HCT116 (cell line): ENCODE results near the gene KRT5. TPM values are rescaled to one million over a fixed set of nuclear protein-coding genes. Genes with fewer than 3 reads are reported as not detected.

Experiments
- ATAC-seq: fragments of 200-7000 bp; cut with Tn5 transposase; 2 replicates; pipeline ENCODE4 v1.9.1; 2020; ENCODE audit warnings: mild to moderate bottlenecking, moderate library complexity
- BruUV-seq: library from RNA; stranded (reverse); fragments of 400-500 nt; replicated peaks from 2 replicates; lab custom pipeline; 2021; lab: Mats Ljungman, UMichigan
- CTCF ChIA-PET: fragments of 300-600 bp; sonication (Branson Sonifier 250); formaldehyde crosslinking; loops from one replicate; lab custom pipeline; 2021; ENCODE audit warnings: antibody characterized with exemption; lab: Charles Lee
- POLR2A ChIA-PET: fragments of 300-600, 350-600 bp; sonication (Branson Sonifier 250); formaldehyde crosslinking; loops from one replicate; lab custom pipeline; 2021; ENCODE audit warnings: antibody characterized with exemption; lab: Charles Lee
- RAD21 ChIA-PET, 2 experiments: fragments of 300-600 bp; sonication (Branson Sonifier 250); formaldehyde crosslinking; loops; one replicate each; lab custom pipeline; 2023; ENCODE audit warnings: low total read pairs in 2 of 2; ENCODE audit not compliant: uncharacterized antibody in 2 of 2, unreplicated experiment in 2 of 2, low non-redundant PET in 1 of 2; lab: Charles Lee
- DNase-seq: peaks from one replicate; pipeline ENCODE4 v3.0.0-alpha.2; 2010; ENCODE audit warnings: low read depth, low spot score
- H2AFZ ChIP-seq: fragments of 200-600 bp; shearing (Covaris generic), sonication (generic); 2 replicates; pipeline ENCODE4 v1.6.1; 2017; ENCODE audit warnings: low read depth, mixed run types, mixed read lengths, antibody characterized with exemption, low read length; ENCODE audit not compliant: poor library complexity, severe bottlenecking
- H3K27ac ChIP-seq: 2 replicates; pipeline ENCODE4 v1.5.1; 2012; ENCODE audit warnings: low read depth, low read length
- H3K27me3 ChIP-seq: fragments of 200-600 bp; sonication (generic); 2 replicates; pipeline ENCODE4 v1.6.1; 2016; ENCODE audit warnings: mixed run types, low read length, mixed read lengths; ENCODE audit not compliant: insufficient read depth
- H3K36me3 ChIP-seq, 2 experiments: fragments of 200-500 bp in 1 of 2; fragments of 200-600 bp in 1 of 2; sonication (Bioruptor generic) in 1 of 2; sonication (generic) in 1 of 2; 2 replicates each; pipeline versions ENCODE4 v1.5.1 to v1.6.1; 2014 to 2016; ENCODE audit warnings: low read length in 2 of 2, inconsistent platforms in 1 of 2, mixed read lengths in 1 of 2, mixed run types in 1 of 2; ENCODE audit not compliant: insufficient read depth in 2 of 2, control insufficient read depth in 1 of 2
- H3K4me1 ChIP-seq, 2 experiments: fragments of 200-600 bp in 1 of 2; sonication (generic) in 1 of 2; 2 replicates each; pipeline versions ENCODE4 v1.5.1 to v1.6.1; 2012 to 2017; ENCODE audit warnings: low read length in 2 of 2, inconsistent platforms in 1 of 2, mild to moderate bottlenecking in 1 of 2, mixed read lengths in 1 of 2, mixed run types in 1 of 2, moderate library complexity in 1 of 2; ENCODE audit not compliant: insufficient read depth in 2 of 2, control insufficient read depth in 1 of 2
- H3K4me2 ChIP-seq: fragments of 200-600 bp; sonication (generic); 2 replicates; pipeline ENCODE4 v1.6.1; 2017; ENCODE audit warnings: mixed run types, low read length, mixed read lengths
- H3K4me3 ChIP-seq, 2 experiments: fragments of 200-600 bp in 1 of 2; sonication (generic) in 1 of 2; replicated peaks in 1 of 2; 2 replicates each; pipeline ENCODE4 v1.5.1; 2011 to 2016; ENCODE audit warnings: low read length in 2 of 2, control low read depth in 1 of 2, low read depth in 1 of 2, mild to moderate bottlenecking in 1 of 2, mixed read lengths in 1 of 2, mixed run types in 1 of 2
- H3K79me2 ChIP-seq: fragments of 200-600 bp; sonication (generic); 2 replicates; pipeline ENCODE4 v1.6.1; 2017; ENCODE audit warnings: mild to moderate bottlenecking, mixed run types, low read length, moderate library complexity, mixed read lengths; ENCODE audit not compliant: insufficient read depth
- H3K9ac ChIP-seq: fragments of 200-600 bp; sonication (generic); 2 replicates; pipeline ENCODE4 v1.6.1; 2016; ENCODE audit warnings: low read length, mixed read lengths
- H3K9me2 ChIP-seq: fragments of 200-600 bp; sonication (generic), shearing (Covaris generic); 2 replicates; pipeline ENCODE4 v1.6.1; 2017; ENCODE audit warnings: mixed run types, mild to moderate bottlenecking, moderate library complexity; ENCODE audit not compliant: insufficient read depth
- H3K9me3 ChIP-seq, 2 experiments: fragments of 200-500 bp in 1 of 2; fragments of 200-600 bp in 1 of 2; sonication (Bioruptor generic) in 1 of 2; sonication (generic) in 1 of 2; 2 replicates each; pipeline ENCODE4 v1.6.1; 2014 to 2017; ENCODE audit warnings: low read length in 2 of 2, mixed read lengths in 2 of 2, inconsistent platforms in 1 of 2, low read depth in 1 of 2, mild to moderate bottlenecking in 1 of 2, mixed run types in 1 of 2, moderate library complexity in 1 of 2; ENCODE audit not compliant: control insufficient read depth in 1 of 2, insufficient read depth in 1 of 2
- H4K20me1 ChIP-seq: fragments of 200-600 bp; sonication (generic), shearing (Covaris generic); 2 replicates; pipeline ENCODE4 v1.6.1; 2017; ENCODE audit warnings: mixed run types, mild to moderate bottlenecking, moderate library complexity; ENCODE audit not compliant: insufficient read depth
- CBX3 ChIP-seq: IDR thresholded peaks from 2 replicates; pipeline ENCODE4 v1.6.1; 2012; ENCODE audit warnings: low read depth
- CEBPB ChIP-seq: IDR thresholded peaks from 2 replicates; pipeline ENCODE4 v1.6.1; 2012; ENCODE audit warnings: low read depth
- EGR1 ChIP-seq: IDR thresholded peaks from 2 replicates; pipeline ENCODE4 v1.6.1; 2012; ENCODE audit warnings: low read depth
- ELF1 ChIP-seq: IDR thresholded peaks from 2 replicates; pipeline ENCODE4 v1.6.1; 2012; ENCODE audit warnings: low read depth, borderline replicate concordance
- EZH2phosphoT487 ChIP-seq: fragments of 200-600 bp; IDR thresholded peaks from 2 replicates; pipeline ENCODE4 v1.6.1; 2018; ENCODE audit warnings: antibody characterized with exemption, borderline replicate concordance
- FOSL1 ChIP-seq: IDR thresholded peaks from 2 replicates; pipeline ENCODE4 v1.6.1; 2012; ENCODE audit warnings: low read depth
- JUND ChIP-seq: IDR thresholded peaks from 2 replicates; pipeline ENCODE4 v1.6.1; 2012
- POLR2A ChIP-seq: IDR thresholded peaks from 2 replicates; pipeline ENCODE4 v1.7.0; 2011; ENCODE audit warnings: borderline replicate concordance; ENCODE audit not compliant: insufficient read depth, insufficient read length; ENCODE audit errors: extremely low read depth
- POLR2AphosphoS5 ChIP-seq: IDR thresholded peaks from 2 replicates; pipeline ENCODE4 v1.6.1; 2011; ENCODE audit warnings: mild to moderate bottlenecking, low read depth, low read length, moderate library complexity
- SIN3A ChIP-seq: IDR thresholded peaks from 2 replicates; pipeline ENCODE4 v1.6.1; 2012; ENCODE audit warnings: low read depth
- SP1 ChIP-seq: IDR thresholded peaks from 2 replicates; pipeline ENCODE4 v1.6.1; 2012; ENCODE audit warnings: low read depth
- SRF ChIP-seq: IDR thresholded peaks from 2 replicates; pipeline ENCODE4 v1.6.1; 2012; ENCODE audit warnings: low read depth
- TCF7L2 ChIP-seq: IDR thresholded peaks from 2 replicates; pipeline ENCODE4 v1.7.0; 2011; ENCODE audit warnings: borderline replicate concordance, inconsistent platforms; ENCODE audit not compliant: insufficient read depth, insufficient read length; ENCODE audit errors: extremely low read depth
- YY1 ChIP-seq: IDR thresholded peaks from 2 replicates; pipeline ENCODE4 v1.6.1; 2011; ENCODE audit warnings: low read length, low read depth, moderate library complexity, mild to moderate bottlenecking; ENCODE audit not compliant: insufficient replicate concordance; ENCODE audit errors: extremely low read depth
- ZNF274 ChIP-seq: fragments of 200-500 bp; sonication (Bioruptor generic); IDR thresholded peaks from 2 replicates; pipeline ENCODE4 v1.6.1; 2014; ENCODE audit warnings: mild to moderate bottlenecking, low read depth, low read length, inconsistent platforms
- intact Hi-C: fragments of 100-400 bp; cut with micrococcal nuclease; formaldehyde crosslinking; loops from 2 replicates; pipeline ENCODE4 v1.10.0; 2022
- total RNA-seq: library from RNA; stranded (reverse); gene quantifications from one replicate; pipeline ENCODE4 v1.2.1, GENCODE V29; 2021; ENCODE audit not compliant: unreplicated experiment
- TF ChIP-seq, protein P1 (sequence below): IDR thresholded peaks from 2 replicates; pipeline ENCODE4 v1.6.1; 2012
- TF ChIP-seq, protein P2 (sequence below): IDR thresholded peaks from 2 replicates; pipeline ENCODE4 v1.6.1; 2012; ENCODE audit warnings: low read depth
- TF ChIP-seq, protein P3 (sequence below): IDR thresholded peaks from 2 replicates; pipeline ENCODE4 v1.6.1; 2011; ENCODE audit warnings: mild to moderate bottlenecking, low read length, moderate library complexity; ENCODE audit not compliant: insufficient replicate concordance; ENCODE audit errors: extremely low read depth
- TF ChIP-seq, protein P4 (sequence below): IDR thresholded peaks from 2 replicates; pipeline ENCODE4 v1.6.1; 2012

Gene KRT5
- total RNA-seq, 1 experiment from 2014 or later, result 0.44 TPM

DNA sequence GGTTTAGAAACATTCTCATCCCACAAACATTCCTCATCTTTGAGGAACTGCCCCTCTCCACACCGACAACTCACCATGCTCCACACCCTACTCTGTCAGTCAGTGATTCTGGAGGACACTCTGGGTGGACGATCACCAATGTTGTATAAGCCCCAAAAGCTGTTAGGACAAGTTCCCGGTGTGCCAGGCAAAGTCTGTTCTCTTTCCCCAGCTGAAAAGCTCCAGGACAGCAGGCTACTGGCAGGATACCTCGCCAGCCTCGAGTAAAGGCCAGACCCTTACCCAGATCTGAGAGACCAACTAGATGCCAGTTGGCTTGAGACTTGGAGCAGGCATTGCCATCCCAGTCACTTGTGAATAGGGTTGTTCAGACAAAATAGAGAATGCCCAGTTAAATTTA, 12.0 kb downstream of the KRT5 start:
- intact Hi-C loops, result no loop called here
- POLR2A ChIA-PET, result no interaction called here
- Histone ChIP-seq H3K27ac (no peak overlapping the region), H3K27me3 (no peaks in the 10 kb centered on the region), H3K4me2 (no peak overlapping the region), H3K9ac (no peak overlapping the region), H3K4me3 (no peak overlapping the region), H3K9me3 (no peaks in the 10 kb centered on the region), H4K20me1 (no peaks in the 10 kb centered on the region), H3K9me2 (no peaks in the 10 kb centered on the region), H3K79me2 (no peaks in the 10 kb centered on the region), H3K36me3 (no peaks in the 10 kb centered on the region), H2AFZ (no peak overlapping the region), H3K4me1 (peaks cover 0 to 6% of the 10 kb centered on the region in 2 experiments; a peak in 1 of 4 replicates)
- no peak for DNase-seq
- BruUV-seq, result no TSS peak
- CTCF ChIA-PET, result interaction anchor here (1.0 to 2.4 kb wide), 2 partner anchors 8 to 112 kb away, joined by 4 to 11 read pairs; no protein-coding TSS in a partner anchor
- RAD21 ChIA-PET, result no interaction called here
- ATAC-seq, result no peak
- no peak for TF ChIP-seq SIN3A
- no peak for TF ChIP-seq ZNF274
- TF ChIP-seq SP1, result no peak
- TF ChIP-seq POLR2A, result no peak
- TF ChIP-seq, protein P1, sequence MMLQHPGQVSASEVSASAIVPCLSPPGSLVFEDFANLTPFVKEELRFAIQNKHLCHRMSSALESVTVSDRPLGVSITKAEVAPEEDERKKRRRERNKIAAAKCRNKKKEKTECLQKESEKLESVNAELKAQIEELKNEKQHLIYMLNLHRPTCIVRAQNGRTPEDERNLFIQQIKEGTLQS, result no peak
- TF ChIP-seq, protein P2, sequence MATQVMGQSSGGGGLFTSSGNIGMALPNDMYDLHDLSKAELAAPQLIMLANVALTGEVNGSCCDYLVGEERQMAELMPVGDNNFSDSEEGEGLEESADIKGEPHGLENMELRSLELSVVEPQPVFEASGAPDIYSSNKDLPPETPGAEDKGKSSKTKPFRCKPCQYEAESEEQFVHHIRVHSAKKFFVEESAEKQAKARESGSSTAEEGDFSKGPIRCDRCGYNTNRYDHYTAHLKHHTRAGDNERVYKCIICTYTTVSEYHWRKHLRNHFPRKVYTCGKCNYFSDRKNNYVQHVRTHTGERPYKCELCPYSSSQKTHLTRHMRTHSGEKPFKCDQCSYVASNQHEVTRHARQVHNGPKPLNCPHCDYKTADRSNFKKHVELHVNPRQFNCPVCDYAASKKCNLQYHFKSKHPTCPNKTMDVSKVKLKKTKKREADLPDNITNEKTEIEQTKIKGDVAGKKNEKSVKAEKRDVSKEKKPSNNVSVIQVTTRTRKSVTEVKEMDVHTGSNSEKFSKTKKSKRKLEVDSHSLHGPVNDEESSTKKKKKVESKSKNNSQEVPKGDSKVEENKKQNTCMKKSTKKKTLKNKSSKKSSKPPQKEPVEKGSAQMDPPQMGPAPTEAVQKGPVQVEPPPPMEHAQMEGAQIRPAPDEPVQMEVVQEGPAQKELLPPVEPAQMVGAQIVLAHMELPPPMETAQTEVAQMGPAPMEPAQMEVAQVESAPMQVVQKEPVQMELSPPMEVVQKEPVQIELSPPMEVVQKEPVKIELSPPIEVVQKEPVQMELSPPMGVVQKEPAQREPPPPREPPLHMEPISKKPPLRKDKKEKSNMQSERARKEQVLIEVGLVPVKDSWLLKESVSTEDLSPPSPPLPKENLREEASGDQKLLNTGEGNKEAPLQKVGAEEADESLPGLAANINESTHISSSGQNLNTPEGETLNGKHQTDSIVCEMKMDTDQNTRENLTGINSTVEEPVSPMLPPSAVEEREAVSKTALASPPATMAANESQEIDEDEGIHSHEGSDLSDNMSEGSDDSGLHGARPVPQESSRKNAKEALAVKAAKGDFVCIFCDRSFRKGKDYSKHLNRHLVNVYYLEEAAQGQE, result no peak
- TF ChIP-seq EZH2phosphoT487, result no peak
- no peak for TF ChIP-seq FOSL1
- no peak for TF ChIP-seq CBX3
- no peak for TF ChIP-seq EGR1
- TF ChIP-seq POLR2AphosphoS5, result no peak
- TF ChIP-seq, protein P3, sequence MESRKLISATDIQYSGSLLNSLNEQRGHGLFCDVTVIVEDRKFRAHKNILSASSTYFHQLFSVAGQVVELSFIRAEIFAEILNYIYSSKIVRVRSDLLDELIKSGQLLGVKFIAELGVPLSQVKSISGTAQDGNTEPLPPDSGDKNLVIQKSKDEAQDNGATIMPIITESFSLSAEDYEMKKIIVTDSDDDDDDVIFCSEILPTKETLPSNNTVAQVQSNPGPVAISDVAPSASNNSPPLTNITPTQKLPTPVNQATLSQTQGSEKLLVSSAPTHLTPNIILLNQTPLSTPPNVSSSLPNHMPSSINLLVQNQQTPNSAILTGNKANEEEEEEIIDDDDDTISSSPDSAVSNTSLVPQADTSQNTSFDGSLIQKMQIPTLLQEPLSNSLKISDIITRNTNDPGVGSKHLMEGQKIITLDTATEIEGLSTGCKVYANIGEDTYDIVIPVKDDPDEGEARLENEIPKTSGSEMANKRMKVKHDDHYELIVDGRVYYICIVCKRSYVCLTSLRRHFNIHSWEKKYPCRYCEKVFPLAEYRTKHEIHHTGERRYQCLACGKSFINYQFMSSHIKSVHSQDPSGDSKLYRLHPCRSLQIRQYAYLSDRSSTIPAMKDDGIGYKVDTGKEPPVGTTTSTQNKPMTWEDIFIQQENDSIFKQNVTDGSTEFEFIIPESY, result no peak
- TF ChIP-seq YY1, result no peak
- TF ChIP-seq SRF, result no peak
- TF ChIP-seq JUND, result no peak
- no peak for TF ChIP-seq CEBPB
- no peak for TF ChIP-seq ELF1
- no peak for TF ChIP-seq TCF7L2
- TF ChIP-seq, protein P4, sequence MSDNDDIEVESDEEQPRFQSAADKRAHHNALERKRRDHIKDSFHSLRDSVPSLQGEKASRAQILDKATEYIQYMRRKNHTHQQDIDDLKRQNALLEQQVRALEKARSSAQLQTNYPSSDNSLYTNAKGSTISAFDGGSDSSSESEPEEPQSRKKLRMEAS, result no peak
